ENCODE data around the gene ATP1A1.

GRCh38 chr1:116434849-116435248 is 61.8 kb downstream of the ATP1A1 start:
- TF ChIP-seq MAX (IDR thresholded peaks at IDR 0.05; ENCODE audit: low read depth, low read length), result no peak
- no peak for TF ChIP-seq POLR2A (IDR thresholded peaks at IDR 0.05; ENCODE audit: extremely low read depth, insufficient read length)
- TF ChIP-seq CTCF (IDR thresholded peaks at IDR 0.05; ENCODE audit: low read depth, low read length), result no peak
- no peak for TF ChIP-seq MYC (IDR thresholded peaks at IDR 0.05; ENCODE audit: low read depth, low read length)
